AML-193 (cell line): ENCODE measurements around the gene HSPA5.

Experiments used
- DNase-seq, 2 experiments: peaks; one replicate each; lab custom pipeline; 2025; lab: John Stamatoyannopoulos, UW

The HSPA5 gene

GRCh38 chr9:125190361-125190801, 50.8 kb downstream of the HSPA5 start:
- no peak for DNase-seq

GRCh38 chr9:125189361-125190289, 51.5 kb downstream of the HSPA5 start, which contains the start of gene PPP6C:
Gene PPP6C (minus strand): TSS chr9:125189803. CDS start chr9:125189718, 85 bp downstream.
- DNase-seq: peak; percentile 92 to 93

- no peak for DNase-seq
These were observed 52.2 kb downstream of the HSPA5 start for GRCh38 chr9:125189011-125189360.
